NCI-H748 (cell line): Measurements from ENCODE around the gene ZNF804A.

ENCODE experiments used
- DNase-seq: peaks from one replicate; lab custom pipeline; 2025; ENCODE audit not compliant: unreplicated experiment; lab: John Stamatoyannopoulos, UW

ZNF804A gene

DNA sequence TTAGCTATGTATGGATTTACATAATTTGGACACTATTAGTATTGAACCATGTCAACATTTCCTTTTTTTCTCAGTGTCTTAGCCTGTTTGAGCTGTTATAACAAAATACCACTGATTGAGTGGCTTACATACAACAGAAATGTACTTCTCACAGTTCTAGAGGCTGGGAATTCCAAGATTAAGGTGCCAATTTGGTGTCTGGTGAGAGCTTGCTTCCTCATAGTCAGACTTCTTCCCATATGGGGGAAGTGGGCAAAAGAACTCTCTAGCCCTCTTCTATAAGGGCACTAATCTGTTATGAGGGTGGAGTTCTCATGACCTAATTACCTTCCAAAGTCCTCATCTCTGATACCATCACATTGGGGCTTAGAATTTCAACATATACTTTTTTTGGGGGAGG lies 12.6 kb downstream of the ZNF804A start:
- no peak for DNase-seq

DNA sequence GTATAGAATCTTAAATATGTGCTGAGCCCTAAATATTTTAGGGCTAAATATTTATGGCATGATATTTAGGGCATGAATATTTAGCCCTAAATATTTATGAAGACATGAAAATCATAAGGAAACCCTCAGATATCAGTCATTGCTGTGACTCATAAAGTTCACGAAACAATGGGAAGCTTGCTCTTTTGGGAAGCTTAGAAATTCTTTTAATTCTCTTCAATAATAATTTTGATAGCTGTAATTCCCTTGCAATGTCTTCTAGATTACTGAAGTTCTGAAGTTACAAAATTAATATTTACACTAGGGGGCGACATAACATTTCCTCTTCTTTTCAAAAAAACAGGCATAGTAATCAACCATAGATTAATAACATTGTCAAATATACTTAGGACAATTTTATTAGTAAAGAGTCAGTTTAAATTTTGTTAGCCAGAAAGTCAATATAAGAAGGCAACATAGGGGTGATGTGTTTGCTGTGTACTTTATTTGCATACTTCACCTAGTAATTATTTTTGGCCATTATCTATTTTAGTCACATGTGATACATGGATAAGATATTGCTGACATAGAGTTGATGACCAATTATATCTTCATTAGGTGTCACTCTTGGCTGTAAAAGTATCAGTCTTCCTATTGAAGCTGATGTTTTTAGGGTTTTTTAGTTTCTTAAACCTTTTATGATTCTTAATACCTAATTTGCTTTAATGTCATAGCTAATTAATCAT lies 13.2 kb downstream of the ZNF804A start:
- peak; percentile 64 for DNase-seq

DNA sequence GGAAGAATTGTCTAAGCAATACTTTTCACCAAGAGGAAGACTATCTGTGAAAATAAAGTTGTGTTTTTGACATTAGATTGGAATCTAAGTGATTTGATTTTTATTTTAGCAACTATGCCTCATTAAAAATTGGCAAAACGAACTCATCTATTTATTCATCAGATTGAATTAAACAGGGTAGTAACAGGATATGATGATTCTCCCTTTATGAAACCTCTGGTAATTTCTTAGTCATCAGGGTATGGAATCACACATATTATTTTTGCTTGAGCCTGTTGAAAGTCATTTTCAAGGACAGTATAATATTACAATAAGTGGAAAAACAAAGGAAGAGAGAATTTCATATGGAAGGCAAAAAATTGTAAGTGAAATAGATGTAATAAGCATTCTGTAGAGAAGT lies 22.0 kb downstream of the ZNF804A start:
- DNase-seq: no peak

DNA sequence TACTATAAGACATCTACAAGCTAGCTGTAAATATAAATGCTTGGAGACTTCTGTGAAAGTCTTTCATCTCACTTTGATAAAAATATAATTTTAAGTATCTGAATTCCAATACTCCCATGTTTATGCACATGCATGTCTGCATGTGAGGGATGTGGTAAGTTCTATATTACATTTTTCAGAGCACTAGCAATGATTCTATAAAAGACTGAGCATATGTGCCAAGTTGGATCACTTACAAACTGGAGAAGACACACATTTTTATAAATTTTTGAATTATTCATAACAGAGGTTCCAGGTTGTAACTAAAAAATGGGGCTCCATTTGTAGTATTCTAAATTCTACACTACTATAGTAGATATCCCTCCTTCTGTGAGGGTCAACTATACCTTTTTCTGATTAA lies 26.0 kb downstream of the ZNF804A start:
- no peak for DNase-seq

DNA sequence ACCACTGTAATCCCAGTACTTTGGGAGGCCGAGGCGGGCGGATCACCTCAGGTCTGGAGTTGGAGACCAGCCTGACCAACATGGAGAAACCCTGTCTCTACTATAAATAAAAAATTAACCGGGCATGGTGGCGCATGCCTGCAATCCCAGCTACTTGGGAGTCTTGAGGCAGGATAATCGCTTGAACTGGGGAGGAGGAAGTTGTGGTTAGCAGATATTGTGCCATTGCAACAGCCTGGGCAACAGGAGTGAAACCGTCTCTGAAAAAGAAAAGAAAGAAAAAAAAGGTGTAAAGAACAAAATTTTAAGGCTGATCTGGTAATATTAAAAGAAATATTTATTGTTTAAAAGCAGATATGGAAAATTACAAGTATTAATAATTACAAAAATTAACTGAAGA lies 29.7 kb downstream of the ZNF804A start:
- no peak for DNase-seq

DNA sequence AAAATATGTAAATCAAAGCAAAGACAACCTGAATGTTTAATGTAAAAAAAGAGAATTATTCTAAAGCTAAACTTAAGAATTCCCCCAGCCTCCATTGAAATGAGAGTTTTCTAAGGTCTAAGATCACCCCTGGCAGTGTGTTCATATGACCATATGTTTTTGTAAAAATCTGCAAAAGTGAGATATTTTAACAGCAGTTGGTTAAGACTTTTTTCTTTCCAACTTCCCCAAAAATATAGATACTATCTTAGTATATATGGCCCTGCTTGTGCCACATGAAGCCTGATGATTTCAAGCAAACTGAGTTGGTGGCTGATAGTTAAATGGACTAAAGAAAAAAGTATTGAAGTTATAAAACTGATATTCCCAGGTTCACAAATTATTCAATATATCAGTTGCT lies 35.4 kb downstream of the ZNF804A start:
- no peak for DNase-seq

DNA sequence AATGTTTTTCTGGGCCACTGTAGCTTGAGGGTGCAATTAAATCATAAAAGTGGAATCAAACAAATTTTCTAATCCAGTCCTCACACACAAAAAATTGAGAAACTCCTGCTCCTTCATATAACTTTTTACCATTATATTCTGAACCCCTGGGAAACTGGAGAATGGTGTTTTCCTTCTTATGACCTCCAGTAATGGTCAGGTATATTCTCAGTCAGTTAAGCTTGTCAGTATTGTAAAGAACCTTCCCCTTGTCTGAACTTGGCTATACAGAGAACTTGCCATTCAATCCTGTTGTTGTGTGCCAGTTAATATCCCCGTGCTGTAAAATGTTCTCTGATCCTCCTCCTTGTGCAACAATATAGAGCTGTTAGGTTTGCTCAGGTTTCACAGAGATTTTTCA lies 39.5 kb downstream of the ZNF804A start:
- no peak for DNase-seq

DNA sequence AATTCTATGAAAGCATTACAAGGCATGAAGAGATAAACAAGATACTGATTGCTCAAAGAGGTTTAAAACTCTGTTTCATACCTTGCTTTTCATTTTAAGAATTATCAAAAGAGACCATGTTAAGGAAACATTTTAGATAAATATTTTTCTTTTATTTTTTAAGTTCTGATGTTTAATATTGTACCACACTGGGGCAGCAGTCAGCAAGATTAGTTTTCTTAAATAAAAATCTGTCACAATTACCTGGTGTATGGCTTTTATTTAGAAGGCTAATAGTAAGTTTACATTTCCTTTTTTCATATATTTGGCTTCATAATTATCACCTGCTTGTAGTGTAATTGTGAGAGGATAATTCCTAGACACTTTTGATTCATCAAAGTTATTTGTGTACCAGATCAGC lies 46.4 kb downstream of the ZNF804A start:
- peak; percentile 46 for DNase-seq

DNA sequence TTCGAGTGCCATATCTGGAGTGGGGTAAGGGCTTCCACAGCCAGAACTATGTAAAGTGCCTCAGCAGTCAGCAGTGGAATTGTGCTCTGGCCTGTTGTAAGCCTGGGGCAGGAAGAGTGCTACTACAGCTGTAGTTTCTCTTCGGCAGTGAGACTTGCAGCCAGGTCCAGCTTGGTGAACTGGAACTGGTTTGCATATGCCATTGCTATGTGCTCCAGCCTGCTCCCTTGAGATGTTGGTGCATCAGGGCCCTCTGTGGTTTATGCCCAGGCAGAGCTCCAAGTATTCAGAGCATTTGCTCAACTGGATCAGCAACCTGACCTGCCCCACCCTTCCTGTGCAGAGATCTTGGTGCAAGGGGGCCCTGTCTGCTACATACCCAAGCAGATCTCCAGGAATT lies 47.8 kb downstream of the ZNF804A start:
- no peak for DNase-seq

DNA sequence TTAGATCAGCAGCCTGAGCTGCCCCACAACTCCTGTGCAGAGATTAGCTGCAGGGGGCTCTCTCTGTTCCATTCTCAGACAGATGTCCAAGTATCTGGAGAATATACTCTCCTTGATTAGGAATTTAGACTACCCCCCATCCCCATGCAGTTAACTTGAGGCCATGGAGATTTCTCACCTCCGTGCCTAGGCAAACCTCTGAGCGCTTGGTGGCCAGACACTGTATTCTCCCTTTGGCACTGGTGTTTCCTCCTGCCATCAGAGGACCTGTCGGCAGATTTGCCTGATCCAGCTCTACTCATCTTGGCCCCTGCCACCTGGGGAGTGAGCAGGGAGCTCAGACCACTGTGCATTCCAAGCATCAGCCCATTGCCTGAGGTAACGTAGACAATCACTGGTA lies 48.3 kb downstream of the ZNF804A start:
- DNase-seq: no peak

DNA sequence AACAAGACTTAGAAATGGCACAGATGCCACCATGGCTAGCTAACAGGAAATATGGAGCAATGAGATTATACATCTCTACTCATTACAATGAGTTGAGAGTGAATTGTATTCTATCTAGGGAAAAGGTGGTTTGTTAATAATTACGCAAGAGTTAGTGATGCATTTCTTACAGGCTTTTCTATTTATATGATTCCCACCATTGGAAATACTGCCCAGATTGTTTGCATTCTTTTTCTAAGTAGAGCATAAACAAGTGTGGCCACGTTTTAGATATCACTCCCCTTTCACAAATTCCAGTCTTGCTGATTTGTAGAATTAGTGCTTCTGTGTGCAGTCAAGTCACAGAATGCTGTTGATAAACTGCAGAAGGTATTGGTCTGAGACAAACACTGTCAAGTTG lies 56.6 kb downstream of the ZNF804A start:
- DNase-seq: no peak

DNA sequence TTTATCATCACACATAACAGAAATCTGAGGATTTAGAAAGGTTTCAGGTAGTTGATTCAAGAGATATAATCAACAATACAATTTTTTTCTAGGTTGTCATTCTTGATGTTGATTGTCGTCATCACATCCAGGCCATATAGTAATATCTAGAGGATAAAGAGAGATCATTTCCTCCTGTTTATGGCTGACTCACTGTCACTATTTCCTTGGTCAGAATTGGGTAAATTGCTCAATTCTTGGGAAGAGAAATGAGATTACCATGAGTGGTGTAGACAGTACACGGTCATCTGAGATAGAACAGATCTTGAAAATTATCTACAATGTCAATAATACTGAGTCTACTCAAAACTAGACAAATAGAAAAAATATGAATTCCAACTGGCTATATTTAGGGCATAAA lies 78.8 kb downstream of the ZNF804A start:
- DNase-seq: no peak

DNA sequence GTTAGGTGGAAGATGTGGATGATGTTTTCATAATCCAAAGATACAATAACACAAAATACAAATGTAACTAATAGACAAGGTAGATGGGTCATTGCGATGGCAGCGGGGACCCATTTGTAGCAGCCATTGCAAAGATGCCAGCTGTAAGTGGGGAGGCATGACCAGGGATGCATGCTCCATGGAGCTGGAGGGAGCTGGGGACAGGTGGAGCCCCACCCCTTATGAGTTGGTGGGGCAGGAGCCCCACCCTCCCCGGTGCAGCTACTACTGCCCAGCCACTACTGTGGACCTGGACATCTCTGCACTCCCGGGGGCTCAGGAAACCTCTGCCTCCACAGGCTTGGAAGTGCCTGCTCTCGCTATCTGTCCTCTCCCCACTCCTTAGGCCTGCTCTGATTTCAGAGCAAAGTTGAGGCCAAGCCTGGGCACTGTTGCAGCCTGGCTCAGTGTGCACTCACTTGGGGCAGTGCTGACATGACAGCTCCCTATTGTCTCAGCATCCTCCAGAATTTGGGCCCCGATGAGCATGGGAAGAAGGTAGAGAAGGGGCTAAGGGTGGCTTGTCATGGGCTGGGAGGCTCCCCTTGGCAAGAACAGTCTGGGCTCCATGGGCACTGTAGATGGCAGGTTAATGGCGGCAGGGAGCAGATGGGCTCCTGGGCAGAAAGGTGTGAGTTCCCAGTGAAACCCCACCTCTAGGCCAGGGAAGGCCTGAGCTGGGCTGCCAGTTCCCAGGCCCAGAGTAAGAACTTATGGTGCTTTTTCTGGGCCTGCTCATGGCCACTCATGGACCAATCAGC lies 81.1 kb downstream of the ZNF804A start:
- no peak for DNase-seq

DNA sequence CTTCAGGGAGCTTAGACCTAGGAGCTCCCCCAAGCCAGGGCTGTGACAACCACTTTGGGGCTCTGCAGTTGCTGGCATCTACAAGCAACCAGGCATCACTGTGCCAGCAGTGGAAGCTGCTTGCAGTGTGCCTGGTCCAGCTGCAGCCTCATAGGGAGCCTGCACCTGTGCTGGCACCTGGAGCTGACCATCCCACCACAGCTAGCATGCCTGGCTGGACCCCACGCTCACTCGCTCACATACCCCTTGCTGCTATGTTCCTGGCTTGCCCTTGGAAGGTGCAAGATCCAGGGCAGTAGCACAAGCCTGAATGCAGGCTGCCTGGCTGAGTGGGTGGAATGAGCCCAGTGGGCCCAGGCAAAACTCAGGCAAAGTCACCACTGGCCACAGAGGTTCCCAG lies 82.5 kb downstream of the ZNF804A start:
- no peak for DNase-seq

DNA sequence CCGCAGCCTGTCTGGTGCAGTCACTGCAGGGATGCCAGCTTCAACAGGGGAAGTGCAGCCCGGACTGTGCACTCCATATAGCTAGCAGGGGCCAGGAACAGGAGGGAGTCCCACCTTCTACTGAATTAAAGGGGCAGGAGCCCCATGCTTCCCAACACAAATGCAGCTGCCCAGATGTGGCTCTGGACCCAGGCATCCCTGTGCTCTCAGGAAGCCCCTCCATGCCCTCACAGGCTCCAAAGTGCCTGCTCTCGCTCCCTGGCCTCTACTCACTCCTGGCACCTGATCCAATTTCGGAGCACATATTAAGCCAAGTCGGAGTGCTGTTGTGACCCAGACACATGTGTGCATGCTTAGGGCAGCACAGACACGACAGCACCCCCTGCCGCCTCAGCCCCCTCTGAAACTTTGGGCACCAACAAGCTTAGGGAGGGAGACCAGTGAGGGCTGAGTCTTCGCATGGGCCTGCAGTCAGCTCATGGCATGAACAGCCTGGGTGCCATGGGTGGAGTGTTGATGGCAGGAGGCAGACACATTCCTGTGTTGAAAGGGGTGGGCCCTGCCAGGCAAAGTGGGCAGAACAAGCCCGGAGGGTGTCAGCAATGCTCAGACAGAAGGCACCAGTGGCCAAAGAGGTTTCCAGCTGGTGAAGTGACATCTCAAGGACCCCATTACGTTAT lies 83.5 kb downstream of the ZNF804A start:
- no peak for DNase-seq

DNA sequence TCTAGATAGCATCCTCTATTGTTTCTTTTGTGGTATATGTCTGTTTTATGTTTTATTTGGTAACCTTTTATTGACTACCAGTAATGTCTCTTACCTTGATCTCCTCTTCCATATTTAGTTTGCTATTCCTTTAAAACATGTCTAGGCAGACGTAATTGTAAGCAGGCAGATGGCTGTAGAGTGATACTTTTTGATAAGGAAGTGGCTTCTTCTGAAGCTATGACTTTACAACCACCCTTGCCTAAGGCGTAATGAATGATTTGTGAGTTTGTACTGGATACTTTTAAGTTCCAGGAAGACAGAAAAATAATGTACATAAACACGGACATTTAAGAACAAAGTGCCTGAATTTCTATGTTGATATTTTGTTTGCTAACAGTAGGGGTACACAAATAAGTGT lies 85.6 kb downstream of the ZNF804A start:
- no peak for DNase-seq

DNA sequence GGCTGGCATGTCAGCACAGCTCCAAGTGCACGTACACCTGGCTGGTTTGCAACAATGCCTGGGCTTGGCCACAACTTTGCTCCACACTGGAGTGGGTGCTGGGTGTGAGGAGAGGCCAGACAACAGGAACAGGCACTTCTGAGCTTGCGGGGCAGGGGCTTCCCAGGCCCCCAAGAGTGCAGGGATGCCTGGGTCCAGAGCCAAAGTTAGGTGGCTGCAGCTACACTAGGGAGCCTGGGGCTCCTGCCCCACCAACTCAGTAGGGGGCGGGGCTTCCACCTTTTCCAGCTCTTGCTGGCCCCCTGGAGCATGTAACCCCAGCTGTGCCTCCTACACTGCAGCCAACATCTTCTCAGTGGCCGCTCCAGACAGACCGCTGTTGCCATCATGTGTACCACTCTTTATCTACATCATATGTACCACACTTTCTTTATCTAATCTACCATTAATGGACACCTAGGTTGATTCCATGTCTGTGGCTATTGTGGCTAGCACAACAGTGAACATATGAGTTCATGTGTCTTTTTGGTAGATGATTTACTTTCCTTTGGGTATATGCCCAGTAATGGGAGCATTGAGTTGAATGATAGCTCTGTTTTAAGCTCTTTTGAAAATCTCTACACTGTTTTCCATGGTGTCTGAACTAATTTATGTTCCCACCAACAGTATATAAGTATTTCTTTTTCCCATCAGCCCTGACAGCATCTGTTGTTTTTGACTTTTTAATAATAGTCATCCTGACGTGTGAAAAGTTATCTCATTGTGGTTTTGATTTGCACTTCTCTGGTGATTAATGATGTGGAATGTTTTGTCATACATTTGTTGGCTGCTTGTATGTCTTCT lies 87.9 kb downstream of the ZNF804A start:
- no peak for DNase-seq

DNA sequence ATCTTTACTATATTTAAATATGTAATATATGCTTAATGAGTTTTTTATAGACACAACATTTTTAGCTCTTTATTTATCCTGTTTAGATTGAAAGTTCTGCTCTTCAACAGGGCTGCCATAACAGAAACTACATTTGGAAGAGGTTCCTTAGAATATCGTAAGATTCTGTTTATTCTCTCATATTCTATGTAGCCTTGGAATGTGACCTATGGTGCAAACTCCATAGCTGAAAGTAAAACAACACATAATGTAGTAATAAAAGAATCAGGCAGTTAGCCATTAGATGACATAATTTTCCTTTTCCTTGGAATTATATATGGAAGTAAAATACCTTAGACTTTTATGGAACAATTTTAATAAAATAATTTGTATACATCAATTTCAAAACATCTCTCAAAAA lies 91.3 kb downstream of the ZNF804A start:
- no peak for DNase-seq

DNA sequence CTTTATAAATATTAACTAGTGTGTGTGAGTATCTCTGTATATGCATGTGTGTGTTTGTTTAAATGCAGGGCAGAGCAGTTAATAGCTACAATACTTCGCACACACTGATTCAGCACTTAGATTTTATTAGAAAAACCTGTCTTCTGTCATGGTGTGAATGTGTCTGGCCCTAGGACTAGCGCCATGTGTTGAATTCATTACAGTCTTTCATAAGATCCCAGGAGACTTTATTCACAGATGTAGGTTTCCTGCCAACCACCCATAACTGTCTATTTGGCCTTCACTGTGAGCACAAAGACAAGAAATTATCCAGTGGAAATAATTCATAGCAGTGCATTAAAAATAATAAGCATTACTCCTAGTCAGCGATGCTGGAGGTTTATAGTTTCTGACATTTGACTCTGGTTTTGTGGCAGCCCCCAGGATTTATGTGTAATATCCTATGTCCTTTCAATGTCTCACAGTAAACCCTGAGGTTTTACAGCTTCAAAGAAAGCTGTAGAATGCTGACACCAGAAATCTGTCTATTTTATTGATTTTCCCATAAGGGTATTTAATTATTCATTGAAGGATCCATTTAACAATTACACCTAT lies 93.9 kb downstream of the ZNF804A start:
- DNase-seq: peak; percentile 60

DNA sequence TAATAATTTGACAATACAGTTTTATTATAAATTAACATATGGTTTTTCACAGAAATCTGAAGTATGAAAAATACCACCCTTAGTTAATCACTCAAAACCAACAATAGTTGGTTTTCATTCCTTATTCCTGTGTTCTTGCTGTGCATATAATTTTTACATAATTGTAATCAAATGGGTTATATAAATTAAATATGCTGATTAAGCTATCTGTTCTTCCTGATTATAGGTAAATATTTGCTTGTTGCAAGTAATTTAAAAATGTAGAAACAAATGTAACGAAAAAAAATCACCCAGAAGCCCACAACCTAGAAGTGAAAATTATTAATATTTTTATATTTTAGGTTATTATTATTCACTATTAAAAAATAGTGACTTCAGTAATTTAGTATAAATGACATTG lies 98.3 kb downstream of the ZNF804A start:
- no peak for DNase-seq

DNA sequence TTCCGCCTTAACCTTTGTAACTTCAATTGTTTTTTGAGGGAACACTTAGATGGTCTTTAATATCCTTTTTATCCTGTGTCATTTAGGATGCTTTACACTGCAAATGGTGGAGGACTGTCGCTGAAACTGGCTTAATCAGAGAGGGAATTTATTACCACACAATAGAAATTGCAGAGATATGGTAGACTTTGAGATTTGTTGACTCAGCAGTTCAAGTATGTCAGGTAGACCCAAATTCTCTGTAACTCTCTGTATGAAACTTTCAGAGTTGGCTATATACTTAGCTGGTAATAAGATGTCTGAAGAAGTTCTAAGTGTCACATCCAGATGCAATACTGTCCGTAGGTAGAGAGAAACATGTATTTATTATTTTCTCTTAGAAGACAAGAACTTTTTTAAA lies 100.1 kb downstream of the ZNF804A start:
- no peak for DNase-seq
